Ishikawa (cell line): Measurements from ENCODE around the gene ZBTB3.

Experiments used
- CEBPB ChIP-seq: IDR thresholded peaks from 2 replicates; pipeline ENCODE4 v1.6.1; 2012
- CREB1 ChIP-seq: IDR thresholded peaks from 2 replicates; pipeline ENCODE4 v1.6.1; 2012; ENCODE audit warnings: low read depth
- EGR1 ChIP-seq: IDR thresholded peaks from 2 replicates; pipeline ENCODE4 v1.6.1; 2012
- EP300 ChIP-seq: IDR thresholded peaks from 2 replicates; pipeline ENCODE4 v1.6.1; 2012; ENCODE audit warnings: borderline replicate concordance
- NFIC ChIP-seq: IDR thresholded peaks from 2 replicates; pipeline ENCODE4 v1.6.1; 2012
- RAD21 ChIP-seq: IDR thresholded peaks from 2 replicates; pipeline ENCODE4 v1.6.1; 2012; ENCODE audit warnings: low read depth
- TAF1 ChIP-seq: IDR thresholded peaks from 2 replicates; pipeline ENCODE4 v1.6.1; 2012; ENCODE audit warnings: low read depth, mild to moderate bottlenecking
- TCF12 ChIP-seq: IDR thresholded peaks from 2 replicates; pipeline ENCODE4 v1.6.1; 2012; ENCODE audit warnings: low read depth
- TEAD4 ChIP-seq: IDR thresholded peaks from 2 replicates; pipeline ENCODE4 v1.6.1; 2012
- USF1 ChIP-seq: IDR thresholded peaks from 2 replicates; pipeline ENCODE4 v1.6.1; 2012
- YY1 ChIP-seq: IDR thresholded peaks from 2 replicates; pipeline ENCODE4 v1.6.1; 2012; ENCODE audit warnings: low read depth
- ZBTB7A ChIP-seq: IDR thresholded peaks from 2 replicates; pipeline ENCODE4 v1.6.1; 2012; ENCODE audit warnings: low read depth
- TF ChIP-seq, protein P1 (sequence below): IDR thresholded peaks from 2 replicates; pipeline ENCODE4 v1.6.1; 2012
- TF ChIP-seq, protein P2 (sequence below): IDR thresholded peaks from 2 replicates; pipeline ENCODE4 v1.6.1; 2012; ENCODE audit warnings: low read depth, mild to moderate bottlenecking

GRCh38 chr11:62706850-62707247 is 47.1 kb downstream of the ZBTB3 start:
- TF ChIP-seq TAF1 = no peak
- TF ChIP-seq EP300 = no peak
- TF ChIP-seq, protein P1, sequence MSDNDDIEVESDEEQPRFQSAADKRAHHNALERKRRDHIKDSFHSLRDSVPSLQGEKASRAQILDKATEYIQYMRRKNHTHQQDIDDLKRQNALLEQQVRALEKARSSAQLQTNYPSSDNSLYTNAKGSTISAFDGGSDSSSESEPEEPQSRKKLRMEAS = no peak
- no peak for TF ChIP-seq RAD21
- TF ChIP-seq EGR1 = no peak
- TF ChIP-seq TEAD4 = no peak
- TF ChIP-seq YY1 = no peak
- no peak for TF ChIP-seq ZBTB7A
- no peak for TF ChIP-seq USF1
- no peak for TF ChIP-seq CREB1
- no peak for TF ChIP-seq TCF12
- no peak for TF ChIP-seq CEBPB
- TF ChIP-seq, protein P2, sequence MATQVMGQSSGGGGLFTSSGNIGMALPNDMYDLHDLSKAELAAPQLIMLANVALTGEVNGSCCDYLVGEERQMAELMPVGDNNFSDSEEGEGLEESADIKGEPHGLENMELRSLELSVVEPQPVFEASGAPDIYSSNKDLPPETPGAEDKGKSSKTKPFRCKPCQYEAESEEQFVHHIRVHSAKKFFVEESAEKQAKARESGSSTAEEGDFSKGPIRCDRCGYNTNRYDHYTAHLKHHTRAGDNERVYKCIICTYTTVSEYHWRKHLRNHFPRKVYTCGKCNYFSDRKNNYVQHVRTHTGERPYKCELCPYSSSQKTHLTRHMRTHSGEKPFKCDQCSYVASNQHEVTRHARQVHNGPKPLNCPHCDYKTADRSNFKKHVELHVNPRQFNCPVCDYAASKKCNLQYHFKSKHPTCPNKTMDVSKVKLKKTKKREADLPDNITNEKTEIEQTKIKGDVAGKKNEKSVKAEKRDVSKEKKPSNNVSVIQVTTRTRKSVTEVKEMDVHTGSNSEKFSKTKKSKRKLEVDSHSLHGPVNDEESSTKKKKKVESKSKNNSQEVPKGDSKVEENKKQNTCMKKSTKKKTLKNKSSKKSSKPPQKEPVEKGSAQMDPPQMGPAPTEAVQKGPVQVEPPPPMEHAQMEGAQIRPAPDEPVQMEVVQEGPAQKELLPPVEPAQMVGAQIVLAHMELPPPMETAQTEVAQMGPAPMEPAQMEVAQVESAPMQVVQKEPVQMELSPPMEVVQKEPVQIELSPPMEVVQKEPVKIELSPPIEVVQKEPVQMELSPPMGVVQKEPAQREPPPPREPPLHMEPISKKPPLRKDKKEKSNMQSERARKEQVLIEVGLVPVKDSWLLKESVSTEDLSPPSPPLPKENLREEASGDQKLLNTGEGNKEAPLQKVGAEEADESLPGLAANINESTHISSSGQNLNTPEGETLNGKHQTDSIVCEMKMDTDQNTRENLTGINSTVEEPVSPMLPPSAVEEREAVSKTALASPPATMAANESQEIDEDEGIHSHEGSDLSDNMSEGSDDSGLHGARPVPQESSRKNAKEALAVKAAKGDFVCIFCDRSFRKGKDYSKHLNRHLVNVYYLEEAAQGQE = no peak
- no peak for TF ChIP-seq NFIC
